Erythroblast (primary cell): ENCODE results near the gene S100G.

Experiments used
- GATA1 ChIP-seq: IDR thresholded peaks from 2 replicates; pipeline ENCODE4 v1.6.1; 2011; ENCODE audit warnings: low read depth, mild to moderate bottlenecking, control low read depth, low read length, moderate library complexity
- POLR2A ChIP-seq: IDR thresholded peaks from 2 replicates; pipeline ENCODE4 v1.6.1; 2011; ENCODE audit warnings: mild to moderate bottlenecking, low read length

DNA sequence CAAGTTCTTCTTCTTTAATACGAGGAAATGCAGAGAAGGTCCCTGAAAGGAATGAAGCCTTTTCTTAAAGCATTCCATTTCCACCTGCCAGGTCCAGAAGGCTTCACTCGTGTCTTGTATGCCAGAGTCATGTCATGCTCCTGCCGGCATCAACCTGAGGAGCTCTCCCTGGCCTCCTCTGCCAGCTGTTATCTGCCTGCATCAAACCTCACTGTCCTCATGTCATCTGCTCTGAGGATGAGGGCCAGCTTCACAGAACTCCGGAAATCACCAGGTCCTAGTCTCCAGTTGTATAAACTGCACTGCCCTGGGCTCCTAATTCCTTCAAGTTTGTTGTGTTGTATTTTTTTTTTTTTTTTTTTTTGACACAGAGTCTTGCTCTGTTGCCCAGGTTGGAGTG, 20.0 kb upstream of the S100G start:
- no peak for TF ChIP-seq POLR2A
- TF ChIP-seq GATA1 = no peak
